Epidermal melanocyte (primary cell): ENCODE results near the gene CNGB1.

Experiments used
- DNase-seq: peaks from one replicate; pipeline ENCODE4 v3.0.0; 2011; ENCODE audit warnings: low spot score; ENCODE audit not compliant: insufficient read length

The CNGB1 gene

DNA sequence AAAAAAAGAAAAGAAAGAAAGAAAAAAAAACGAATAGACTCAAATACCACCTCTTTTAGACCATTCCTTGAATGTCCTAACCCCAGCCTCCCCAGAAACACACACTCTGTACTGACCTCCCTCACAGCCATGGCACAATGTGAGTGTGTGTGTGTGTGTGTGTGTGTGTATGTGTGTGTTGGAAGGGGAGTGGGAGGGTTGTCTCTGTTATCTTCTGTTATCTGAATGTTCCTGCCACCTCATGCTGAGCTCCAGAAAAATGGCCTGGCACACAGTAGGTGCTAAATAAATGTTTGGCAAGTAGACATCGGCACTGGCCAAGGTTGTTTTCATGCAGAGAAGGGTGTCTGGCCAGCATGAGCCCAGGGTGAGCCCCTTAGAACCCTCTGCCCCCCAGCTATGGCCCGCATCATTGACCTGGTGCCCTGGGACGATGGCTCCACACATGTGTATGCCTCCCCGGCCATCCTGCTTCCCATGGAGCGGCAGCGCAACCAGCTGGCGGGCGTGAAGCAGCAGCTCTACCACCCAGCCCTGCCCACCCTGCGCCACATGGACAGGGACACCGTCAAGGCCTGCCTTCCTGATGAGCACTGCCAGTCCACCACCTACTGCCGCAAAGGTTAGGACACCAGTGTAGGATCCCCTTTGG, 6.6 kb upstream of the CNGB1 start:
- no peak for DNase-seq

DNA sequence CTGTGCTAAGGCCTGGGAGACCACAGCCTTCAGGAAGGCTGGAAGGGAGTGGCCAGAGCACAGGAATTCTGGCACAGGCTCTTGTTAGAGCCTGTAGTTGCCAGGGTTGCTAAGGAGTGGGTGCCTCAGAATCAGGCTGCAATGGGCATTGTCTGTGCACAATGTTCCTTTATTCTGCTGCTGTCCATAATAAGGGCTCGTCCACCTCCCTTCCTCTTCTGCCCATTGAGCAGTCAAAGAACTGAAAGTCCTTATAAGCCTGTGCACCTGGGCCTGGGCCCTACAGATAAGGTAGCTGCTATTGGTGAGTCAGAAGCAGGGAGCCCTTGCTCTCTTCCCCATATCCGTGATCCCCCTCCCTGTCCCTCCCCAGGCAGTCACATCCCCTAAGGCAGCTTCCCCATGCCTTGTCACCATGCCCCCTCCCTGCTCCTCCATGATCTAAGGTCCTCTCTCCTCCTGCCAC, 5.4 kb upstream of the CNGB1 start:
- DNase-seq = no peak

DNA sequence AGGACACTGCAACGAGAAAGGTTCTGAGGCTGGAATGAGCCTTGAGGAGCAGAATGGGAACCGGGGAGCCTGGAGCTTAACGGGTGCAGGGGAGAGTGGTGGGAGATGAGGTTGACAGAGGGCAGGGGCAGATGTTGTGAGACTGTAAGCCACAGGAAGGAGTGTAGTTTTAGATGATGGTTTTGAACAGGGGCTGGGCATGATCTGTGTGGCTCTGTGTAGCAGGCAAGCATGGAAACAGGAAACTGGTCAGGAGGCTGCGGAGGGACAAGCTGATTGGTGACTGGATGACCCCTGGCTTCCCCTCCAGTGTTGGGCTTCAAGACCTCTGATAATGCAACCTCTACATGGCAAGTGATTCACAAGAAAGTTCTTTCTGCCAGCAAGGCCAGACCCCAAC, 1.4 kb upstream of the CNGB1 start:
- no peak for DNase-seq

DNA sequence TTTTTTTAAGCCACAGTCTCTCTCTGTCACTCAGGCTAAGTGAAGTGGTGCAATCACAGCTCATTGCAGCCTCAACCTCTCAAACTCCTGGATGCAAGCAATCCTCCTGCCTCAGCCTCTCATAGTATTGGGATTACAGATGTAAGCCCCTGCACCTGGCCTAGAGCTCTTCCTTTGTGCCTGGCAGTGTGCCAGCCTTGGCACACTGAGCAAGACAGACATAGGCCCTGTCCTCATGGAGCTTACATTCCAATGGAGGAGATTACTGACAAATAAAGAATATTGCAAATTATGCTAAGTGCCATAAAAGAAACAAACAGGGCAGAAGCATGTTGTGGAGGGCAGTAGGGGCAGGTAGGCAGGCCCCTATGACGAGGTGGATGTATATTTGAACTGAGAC, 920 bp upstream of the CNGB1 start:
- DNase-seq = no peak

DNA sequence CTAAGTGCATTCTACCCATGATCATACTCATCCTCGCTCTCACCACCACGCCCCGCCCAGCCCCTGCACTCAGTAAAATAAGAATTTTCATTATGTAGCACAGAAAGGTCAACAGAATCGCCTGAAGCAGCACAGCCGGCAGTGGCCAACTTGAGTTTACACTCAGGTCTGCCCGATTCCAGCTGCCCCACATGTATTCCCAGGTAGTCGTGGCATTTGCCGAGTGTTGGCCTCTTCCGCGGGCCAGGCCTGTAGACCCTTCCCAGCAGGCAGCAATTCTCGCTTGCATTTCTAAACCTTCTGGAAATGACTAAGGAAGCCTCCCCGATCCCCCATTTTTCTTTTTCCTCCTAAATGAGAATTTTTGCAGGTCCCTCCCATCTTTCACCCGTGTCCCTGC, 609 bp downstream of the CNGB1 start:
- DNase-seq = no peak

DNA sequence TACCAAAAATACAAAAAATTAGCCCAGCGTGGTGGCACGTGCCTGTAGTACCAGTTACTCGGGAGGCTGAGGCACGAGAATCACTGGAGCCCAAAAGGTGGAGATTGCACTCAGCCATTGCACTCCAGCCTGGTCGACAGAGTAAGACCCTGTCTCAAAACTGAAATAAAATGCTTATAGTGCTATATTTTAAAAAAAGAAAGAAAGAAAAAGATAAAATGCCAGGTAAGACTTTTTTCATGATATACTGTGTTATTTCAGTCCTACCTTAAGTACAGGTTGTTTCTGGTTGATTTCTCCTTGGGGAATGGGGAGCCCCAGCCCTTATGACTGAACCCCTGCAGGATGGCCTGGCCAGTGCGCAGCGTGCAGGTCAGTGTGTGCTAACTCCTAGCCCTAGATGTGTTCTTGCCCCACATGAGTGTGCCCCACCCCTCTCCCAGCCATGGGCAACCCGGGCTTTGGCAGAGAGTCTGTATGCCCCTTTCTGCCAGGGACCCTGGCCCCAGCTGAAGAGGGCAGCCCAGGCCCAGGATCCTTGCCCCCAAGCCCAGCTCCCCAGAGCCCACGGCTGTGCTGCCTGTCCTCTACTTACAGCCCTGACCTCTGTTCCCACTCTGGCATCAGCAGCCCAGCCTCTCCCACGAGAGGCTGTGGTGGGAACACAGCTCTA, 1.3 kb downstream of the CNGB1 start:
- DNase-seq = no peak

DNA sequence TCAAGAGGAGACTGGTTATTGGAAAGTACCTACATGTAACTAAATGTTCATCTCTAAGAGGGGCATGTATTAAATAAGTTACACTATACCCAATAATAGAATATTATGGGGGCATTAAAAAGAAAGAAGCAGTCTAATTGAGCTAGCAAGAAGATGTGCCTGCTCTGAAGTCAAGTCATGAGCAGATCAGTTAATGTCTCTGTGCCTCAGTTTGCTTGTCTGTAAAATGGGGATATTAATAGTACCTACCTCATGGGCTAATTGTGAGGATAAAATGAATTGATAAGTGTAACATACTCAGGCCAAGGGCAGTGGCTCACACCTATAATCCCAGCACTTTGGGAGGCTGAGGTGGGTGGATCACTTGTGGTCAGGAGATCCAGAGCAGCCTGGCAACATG, 3.0 kb downstream of the CNGB1 start:
- no peak for DNase-seq

DNA sequence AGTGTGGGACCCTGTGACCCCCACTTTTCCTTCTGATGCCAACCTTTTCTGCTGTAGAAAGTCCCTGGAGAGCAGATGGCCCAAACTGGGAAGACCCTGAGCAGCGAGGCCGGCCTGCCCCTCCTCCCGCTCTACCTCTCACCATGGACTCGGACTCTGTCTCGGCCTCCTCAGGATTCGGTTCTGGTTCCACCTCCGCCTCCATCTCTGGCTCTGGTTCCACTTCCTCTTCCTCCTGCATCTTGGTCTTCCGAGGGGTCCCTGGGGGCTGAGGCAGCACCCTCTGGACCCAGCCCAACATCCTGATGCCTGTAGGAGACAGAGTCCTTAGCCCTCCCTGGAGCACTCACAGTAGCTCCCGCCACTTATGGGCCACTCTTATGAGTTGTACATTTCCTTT, 3.9 kb downstream of the CNGB1 start:
- DNase-seq = no peak

DNA sequence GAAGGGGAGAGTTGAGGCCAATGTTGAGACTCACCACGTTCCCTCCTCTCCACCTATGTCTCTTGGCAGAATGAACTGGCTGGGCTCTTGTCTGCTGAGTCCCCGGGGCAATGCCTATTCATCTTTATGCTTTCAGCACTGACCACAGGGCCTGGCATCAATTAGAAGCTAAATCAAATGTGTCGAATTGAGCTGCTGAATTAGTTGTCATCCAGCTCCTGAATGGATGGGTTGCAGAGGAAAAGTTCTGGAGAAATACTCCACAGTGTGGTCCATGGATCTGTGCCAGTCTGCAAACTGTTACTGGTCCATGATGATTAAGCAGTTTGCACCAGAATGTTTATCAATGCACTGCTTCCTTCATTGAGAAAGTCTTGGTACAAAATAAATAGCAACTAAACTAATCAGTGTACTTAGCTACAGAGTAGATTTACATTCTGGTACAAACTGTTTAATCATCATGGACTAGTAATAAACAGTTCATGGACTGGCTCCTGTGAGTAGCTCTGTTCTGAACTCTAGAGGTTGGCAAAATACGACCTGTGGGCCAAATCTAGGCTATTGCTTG, 4.6 kb downstream of the CNGB1 start:
- no peak for DNase-seq

DNA sequence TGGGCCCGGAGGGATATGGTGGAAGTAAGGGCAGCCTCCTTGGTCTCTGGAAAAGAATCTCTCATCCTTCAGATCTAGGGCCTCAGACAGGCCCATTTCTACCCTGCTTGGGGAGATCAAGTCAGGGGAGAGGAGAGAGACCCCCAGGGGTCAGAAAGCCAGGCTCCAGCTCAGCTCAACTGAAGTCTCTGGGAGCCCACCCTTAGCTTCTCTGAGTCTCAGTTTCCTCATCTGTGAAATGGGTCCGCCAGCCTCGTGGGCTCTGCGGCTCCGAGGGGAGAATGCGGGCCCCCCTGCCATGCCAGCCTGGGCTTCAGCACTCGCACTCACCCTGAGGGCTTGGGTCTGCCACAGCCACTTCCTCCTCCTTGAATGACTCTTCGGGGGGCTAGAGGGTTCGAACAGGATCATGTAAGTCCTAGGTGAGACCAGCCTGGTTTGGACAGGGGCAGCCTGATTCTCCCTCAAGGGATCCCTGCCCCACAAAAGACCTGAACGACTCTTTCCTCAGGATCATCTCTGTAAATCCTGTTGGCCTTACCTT, 6.7 kb downstream of the CNGB1 start:
- no peak for DNase-seq

DNA sequence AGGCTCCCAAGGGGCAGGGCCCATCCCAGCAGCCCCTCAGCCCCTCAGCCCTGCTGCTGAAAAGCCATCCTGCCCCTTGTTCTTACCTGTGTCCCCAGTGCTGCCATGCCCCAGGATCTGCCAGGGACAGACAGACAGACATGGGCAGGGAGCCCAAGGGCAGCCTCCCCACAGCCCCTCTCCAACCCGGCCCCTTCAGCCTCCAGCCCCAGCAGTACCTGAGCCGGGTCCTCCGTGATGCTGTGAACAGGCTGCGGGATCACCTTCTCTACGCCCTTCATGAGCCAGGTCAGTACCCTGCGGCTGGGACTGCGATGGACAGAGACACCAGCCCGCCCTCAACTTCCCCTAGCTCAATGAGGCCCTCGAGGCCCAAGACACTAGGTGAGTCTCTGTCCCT, 8.2 kb downstream of the CNGB1 start:
- no peak for DNase-seq

DNA sequence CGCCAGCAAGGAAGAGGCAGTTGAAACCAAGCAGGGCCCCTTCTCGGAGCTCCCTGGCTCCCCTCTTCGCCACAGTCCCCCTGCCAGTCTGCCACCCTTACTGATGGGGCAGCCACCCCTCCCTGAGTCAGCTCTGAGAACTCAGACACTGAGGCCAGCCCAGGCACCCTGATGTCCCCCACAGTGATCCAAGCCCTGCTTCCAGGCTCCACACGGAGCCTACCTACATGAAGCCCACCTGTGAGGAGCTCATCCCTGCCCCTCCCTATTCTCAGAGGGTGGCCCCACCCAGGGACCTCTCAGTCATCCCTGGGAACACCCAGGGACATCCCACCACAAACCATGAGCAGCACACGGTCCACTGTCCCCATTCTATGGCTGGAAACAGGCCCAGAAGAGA, 8.9 kb downstream of the CNGB1 start:
- DNase-seq = no peak

DNA sequence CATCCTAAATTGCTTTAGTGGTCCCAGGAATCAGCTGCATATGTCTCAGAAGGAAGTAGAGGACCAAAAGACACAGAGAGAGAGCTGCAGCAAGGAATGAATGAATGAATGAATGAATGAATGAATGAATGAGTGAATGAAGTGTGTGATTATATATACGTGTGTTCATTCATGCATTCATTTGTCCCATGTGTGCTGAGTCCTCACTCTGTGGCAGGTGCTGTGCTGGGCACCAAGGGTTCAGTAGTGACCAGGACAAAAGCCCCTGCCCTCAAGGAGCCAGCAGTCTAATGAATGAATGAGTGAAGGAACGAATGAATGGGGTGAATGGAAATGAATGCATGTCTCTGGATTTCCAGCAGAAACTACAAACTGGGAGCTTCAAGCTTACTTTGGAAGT, 9.4 kb downstream of the CNGB1 start:
- DNase-seq = no peak

DNA sequence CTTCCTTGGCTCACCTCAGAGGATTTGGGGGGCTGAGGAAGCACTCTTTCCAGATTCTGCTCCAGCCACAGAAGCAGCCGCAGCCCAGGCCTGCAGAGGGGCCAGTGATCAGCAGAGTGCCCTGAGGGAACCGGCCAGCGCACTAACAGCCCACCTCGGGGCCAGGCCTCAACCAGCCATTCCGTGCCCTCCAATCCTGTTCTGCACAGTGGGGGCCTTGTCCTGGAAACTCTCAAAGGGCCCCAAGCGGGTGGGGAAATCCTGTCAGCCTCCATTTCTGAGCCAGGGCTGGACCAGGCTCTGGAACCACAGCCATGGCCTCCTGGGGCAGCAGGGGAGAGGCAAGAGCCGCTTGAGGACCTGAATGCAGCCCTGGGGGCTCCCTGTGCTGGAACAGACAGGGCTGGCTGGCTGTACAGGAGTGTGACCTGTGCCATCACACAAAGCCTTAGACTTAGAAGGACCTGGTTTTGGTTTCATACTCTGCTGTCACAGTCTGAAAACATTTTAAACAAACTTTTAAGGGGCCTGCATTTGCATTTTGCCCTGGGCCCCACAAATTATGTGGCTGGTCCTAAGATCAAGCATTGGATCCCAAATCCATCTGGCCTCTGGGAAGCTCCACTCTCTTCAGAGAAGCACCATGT, 10.0 kb downstream of the CNGB1 start:
- no peak for DNase-seq

DNA sequence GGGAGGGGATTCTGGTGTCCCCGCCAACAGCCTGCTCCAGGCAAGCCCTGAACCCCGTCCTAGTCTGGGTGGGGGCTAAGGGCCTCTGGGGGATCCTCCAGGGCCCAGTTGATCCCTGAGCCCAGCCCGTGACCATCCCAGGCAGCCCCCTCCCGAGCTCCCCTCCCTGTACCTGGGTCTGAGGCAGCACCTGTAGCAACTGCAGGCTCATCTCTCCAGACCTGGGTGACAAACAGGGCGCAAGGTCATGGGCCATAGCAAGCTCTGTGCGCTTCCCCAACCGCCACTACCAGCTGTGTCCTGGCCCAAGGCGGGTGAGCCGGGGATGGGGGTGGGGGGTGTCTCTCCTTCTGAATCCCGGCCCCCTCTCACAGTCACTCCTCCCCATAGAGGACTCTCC, 10.6 kb downstream of the CNGB1 start:
- DNase-seq = no peak

DNA sequence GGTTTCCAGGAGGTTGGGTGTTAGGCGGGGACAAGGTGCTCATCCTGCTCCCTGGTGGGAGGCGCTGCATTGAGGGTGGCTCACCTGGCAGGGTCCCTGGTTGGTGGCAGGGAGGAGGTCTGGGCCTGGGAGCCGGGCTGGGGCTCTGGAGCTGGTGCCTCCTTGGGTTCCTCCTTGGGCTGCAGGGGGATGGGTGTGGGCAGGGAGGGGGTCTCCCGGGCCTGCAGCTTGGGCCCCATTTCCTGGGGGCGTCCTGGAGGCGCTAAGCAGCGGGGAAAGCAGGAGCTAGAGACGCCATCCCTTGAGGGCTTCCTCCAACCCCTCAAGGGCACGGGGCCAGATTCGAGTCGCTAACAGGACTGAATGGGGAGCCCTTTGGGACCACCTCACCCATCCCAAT, 11.1 kb downstream of the CNGB1 start:
- no peak for DNase-seq

DNA sequence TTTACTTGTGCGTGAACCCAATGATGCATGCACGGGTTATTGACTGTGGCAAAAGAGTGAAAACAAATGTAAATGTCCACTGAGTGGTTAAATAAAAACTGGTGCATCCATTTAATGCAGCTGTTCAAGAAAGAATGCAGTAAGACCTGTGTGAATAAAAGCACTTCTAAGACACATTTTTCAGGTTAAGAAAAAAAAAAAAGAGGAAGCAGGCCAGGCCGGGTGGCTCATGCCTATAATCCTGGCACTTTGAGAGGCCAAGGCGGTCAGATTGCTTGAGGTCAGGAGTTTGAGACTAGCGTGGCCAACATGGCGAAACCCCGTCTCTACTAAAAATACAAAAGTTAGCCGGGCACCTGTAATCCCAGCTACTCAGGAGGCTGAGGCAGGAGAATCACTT, 11.8 kb downstream of the CNGB1 start:
- no peak for DNase-seq

DNA sequence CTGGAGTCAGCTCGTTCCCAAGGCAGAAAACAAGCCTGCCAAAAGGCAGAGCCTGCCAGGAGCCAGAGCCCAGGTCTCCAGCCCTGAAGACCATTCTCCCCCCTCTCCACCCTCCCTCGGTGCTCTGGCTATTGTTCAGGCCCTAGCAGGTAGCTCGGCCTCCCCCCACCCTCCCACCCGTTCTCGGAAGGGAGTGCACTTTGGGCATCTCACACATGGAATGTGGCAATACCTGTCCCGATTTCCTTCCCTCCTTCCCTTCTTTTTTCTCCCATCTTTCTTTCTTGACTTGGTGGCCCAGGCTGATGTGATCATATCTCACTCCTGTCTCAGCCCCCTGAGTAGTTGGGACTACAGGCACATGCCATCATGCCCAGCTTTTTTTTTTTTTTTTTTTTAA, 12.4 kb downstream of the CNGB1 start:
- no peak for DNase-seq

DNA sequence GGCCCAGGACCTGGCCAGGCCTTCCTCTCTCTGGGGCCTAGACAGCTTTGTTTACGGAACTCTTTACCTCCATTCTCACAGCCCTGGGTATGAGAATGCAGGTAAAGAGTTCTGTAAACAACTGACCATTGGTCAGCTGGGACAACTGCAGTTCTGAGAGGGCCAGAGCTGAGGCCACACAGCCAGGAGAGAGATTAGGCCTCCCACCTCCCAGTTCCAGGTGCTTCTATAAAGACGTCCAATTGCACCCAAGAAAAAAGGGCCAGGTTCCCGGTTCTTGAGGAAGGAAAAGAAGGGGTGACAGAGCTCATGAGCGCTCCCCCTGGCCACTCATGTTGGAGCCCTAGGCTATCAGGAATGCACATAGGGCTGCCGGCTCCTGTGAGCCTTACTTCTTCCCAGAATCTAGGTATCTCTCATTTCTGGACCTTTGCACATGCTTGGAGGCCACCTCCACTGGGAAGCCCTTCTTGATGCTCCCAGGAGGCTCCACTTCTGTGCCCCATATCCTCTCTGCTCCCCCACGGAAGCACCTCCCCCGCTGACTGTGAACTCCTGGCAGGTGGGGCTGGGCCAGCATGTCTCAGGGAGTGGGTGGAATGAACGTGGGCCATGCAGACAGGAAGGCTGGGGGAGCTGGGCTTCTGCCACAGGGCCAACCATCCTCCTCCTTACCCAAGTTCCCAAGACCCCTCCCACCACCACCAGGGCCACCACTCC, 13.1 kb downstream of the CNGB1 start:
- no peak for DNase-seq

DNA sequence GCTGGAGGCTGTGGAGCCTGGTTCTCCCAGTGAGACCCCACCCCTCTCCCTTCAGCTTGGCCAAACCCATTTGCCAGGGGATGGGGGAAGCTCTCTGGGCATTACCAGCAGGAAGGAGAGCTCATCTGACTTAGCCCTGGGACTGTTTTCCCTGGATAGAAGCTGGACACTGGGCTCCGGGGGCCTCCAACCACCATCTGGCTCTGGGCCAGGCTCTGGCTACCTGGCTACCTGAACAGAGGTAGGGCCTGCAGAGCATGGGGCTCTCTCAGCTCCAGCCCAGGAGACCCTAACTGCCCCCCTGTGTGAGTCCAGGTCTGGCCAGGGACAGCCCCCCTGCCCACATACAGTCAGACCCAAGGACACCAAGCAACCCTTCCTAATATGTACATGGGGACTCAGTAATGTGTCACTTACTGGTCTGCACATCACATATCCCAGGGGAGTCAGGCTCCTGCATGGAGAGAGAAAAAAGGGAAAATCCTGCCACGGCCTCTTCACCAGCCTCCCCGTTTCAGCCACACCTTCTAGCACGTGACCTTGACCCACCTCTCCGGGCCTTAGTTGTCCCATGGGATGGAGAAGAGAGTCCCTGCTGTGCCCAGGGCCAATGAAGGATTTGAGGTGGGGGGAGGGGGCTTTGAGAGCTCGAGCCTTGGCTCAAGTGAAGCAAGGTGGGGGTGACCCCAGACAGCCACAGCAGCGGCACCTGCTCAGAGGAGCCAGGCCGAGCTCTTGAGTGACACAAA, 13.8 kb downstream of the CNGB1 start:
- no peak for DNase-seq

DNA sequence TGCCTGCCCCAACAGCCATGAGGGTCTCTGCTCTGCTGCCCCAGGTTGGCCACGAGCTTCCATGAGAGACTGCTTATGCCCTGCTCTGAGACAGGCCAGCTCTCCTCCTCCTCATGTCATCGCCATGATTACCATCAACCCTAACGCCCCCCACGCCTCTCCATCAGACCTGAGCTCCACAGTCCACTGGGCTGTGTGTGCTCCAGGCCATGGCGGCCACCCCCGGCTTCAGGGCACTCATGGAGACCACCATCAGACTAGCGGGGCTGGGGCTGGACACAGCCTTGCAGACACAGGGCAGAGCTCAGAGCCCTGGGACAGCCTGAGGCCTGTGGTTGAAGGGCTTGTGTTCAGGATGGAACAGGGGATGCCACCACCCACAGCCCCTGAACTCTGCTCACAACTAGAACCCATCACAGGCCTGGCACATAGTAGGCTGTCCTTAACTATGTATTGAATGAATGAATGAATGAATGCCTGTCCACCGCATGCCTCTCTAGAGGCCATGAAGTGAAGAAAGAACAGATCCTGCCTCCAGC, 14.6 kb downstream of the CNGB1 start:
- no peak for DNase-seq
